MM.1S (cell line): ENCODE results near the gene XRN1.

Experiments used
- EZH2 ChIP-seq: fragments of 300-600 bp; sonication (generic); optimal IDR thresholded peaks from 2 replicates; pipeline ENCODE3; 2017; ENCODE audit warnings: low read depth, mild to moderate bottlenecking, antibody characterized with exemption, low read length, mixed read lengths
- EZH2phosphoT487 ChIP-seq: fragments of 300-600 bp; sonication (generic); IDR thresholded peaks from 2 replicates; pipeline ENCODE4 v1.6.1; 2018; ENCODE audit warnings: antibody characterized with exemption, low read length
- TF ChIP-seq, protein P1 (sequence below): fragments of 300-600 bp; sonication (generic); IDR thresholded peaks from 2 replicates; pipeline ENCODE4 v1.5.1; 2016; ENCODE audit warnings: antibody characterized with exemption, low read length, mixed read lengths

DNA sequence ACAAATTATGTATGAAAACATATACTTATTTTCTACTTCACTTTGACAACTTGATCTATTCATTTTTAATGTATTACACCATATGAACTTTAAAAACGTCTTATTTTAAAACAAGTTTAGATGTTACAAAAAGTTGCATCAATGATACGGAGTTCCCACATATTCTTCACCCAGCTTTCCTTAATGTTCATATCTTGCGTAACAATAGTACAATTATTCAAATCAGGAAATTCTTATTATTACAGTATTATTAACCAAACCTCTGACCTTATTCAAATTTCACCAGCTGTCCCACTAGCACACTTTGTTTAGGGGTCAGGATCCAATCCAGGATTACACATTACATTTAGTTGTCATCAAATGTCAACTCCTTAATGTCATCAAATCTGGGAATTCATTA, 12.9 kb upstream of the XRN1 start:
- TF ChIP-seq, protein P1, sequence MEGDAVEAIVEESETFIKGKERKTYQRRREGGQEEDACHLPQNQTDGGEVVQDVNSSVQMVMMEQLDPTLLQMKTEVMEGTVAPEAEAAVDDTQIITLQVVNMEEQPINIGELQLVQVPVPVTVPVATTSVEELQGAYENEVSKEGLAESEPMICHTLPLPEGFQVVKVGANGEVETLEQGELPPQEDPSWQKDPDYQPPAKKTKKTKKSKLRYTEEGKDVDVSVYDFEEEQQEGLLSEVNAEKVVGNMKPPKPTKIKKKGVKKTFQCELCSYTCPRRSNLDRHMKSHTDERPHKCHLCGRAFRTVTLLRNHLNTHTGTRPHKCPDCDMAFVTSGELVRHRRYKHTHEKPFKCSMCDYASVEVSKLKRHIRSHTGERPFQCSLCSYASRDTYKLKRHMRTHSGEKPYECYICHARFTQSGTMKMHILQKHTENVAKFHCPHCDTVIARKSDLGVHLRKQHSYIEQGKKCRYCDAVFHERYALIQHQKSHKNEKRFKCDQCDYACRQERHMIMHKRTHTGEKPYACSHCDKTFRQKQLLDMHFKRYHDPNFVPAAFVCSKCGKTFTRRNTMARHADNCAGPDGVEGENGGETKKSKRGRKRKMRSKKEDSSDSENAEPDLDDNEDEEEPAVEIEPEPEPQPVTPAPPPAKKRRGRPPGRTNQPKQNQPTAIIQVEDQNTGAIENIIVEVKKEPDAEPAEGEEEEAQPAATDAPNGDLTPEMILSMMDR: no peak
- TF ChIP-seq EZH2phosphoT487 (no peak), EZH2 (no peak)
